Measurements from ENCODE around the gene PRM1.

GRCh38 chr16:11323551-11324336 is 42.6 kb upstream of the PRM1 start:
- TF ChIP-seq CTCF (IDR thresholded peaks at IDR 0.05) (no peak), POLR2AphosphoS5 (IDR thresholded peaks at IDR 0.05; ENCODE audit: low read depth, low read length) (no peak)

All from Panc1 (cell line).